ENCODE results near the gene SLC26A6. TPM values are rescaled to one million over a fixed set of nuclear protein-coding genes. Genes with fewer than 3 reads are reported as not detected.

SLC26A6 gene
- total RNA-seq, 4 donors from 2014 or later = 143 to 249 (median 194) TPM

DNA sequence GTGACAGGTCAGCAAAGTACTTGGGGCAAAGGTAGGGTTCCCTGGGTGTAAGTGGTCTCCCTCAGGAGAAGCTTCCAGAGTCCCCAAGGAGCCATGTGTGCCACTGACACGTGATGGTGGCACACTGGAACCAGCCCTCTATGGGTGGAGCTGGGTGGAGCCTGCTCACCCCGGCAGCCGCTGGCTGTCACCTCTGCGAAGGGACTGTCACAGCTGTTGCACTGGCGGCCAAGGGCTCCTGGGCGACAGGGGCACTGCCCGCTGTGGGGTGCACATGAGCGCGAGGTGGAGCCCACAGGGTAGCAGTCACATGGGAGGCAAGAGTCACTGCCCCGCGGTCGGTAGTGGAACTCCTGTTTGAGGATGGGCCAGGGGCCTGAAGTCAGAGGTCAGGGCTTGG is 15.5 kb upstream of the SLC26A6 start:
- DNase-seq = no peak
- TF ChIP-seq POLR2A (IDR thresholded peaks at IDR 0.05) (no peak), CTCF (IDR thresholded peaks at IDR 0.05) (no peak)
- no peaks in the 10 kb centered on the region for H3K27me3 ChIP-seq

GRCh38 chr3:48648188-48648850 is 13.1 kb upstream of the SLC26A6 start:
- no peak overlapping the region for H3K4me3 ChIP-seq
- H3K27me3 ChIP-seq = no peaks in the 10 kb centered on the region
- no peak overlapping the region for H3K27ac ChIP-seq
- no peaks in the 10 kb centered on the region for H3K9me3 ChIP-seq
- TF ChIP-seq CTCF (IDR thresholded peaks at IDR 0.05) = no peak
- no peak for TF ChIP-seq POLR2A (IDR thresholded peaks at IDR 0.05)
- DNase-seq = no peak
- H3K36me3 ChIP-seq = no peaks in the 10 kb centered on the region
- no peaks in the 10 kb centered on the region for H3K4me1 ChIP-seq

More for the DNA sequence above, 15.5 kb upstream of the SLC26A6 start:
- no peaks in the 10 kb centered on the region for H3K9me3 ChIP-seq
- no peak overlapping the region for H3K4me3 ChIP-seq
- H3K27ac ChIP-seq = no peak overlapping the region
- H3K36me3 ChIP-seq = no peaks in the 10 kb centered on the region
- peaks cover 0 to 5% (median 1%) of the 10 kb centered on the region in 4 donors for H3K4me1 ChIP-seq

GRCh38 chr3:48647714-48648113 is 12.5 kb upstream of the SLC26A6 start:
- no peak for DNase-seq
- Histone ChIP-seq H3K4me3 (no peak overlapping the region), H3K4me1 (no peaks in the 10 kb centered on the region), H3K9me3 (no peaks in the 10 kb centered on the region), H3K27me3 (no peaks in the 10 kb centered on the region), H3K36me3 (no peaks in the 10 kb centered on the region), H3K27ac (no peak overlapping the region)
- TF ChIP-seq CTCF (IDR thresholded peaks at IDR 0.05) = no peak
- no peak for TF ChIP-seq POLR2A (IDR thresholded peaks at IDR 0.05)

DNA sequence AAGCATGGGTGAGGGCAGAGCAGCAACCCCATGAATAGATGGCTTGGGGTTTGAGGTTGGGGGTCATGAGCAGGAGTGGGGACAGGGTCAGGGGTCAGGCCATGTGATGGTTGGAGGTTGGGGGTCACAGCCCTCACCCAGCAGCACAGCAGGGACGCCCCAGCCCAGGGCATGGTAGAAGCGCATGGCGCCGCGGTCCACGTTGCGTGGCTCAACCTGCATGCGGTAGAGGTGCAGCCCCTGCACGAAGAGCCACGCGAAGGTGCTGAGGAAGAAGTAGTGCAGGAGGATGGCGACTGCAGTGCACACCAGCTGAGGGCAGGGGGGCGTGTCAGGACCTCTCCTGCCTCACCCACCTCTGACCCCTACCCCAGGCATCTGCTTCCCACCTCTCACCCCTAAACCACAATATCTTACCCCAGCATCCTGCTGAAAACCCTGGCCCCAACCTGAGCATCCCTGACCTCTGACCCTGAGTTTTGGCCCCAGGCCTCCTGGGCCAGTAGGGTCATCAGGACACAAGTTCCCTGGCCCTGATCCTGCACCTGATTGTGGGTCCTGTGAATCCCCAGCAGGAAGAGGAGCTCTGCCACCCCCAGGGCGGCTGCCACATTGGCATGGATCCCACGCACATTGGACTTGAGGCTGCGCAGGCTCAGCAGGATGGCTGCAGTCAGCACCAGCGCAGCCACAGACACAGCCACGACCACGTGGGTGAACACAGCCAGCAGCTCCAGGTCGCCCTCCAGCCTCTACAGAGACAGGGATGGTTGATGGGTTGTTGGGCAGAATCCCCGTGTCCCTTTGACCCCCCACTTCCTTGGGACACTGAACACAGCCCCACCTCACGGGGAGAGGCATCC is 9.9 kb upstream of the SLC26A6 start:
- no peak overlapping the region for H3K27ac ChIP-seq
- H3K4me1 ChIP-seq = no peaks in the 10 kb centered on the region

DNA sequence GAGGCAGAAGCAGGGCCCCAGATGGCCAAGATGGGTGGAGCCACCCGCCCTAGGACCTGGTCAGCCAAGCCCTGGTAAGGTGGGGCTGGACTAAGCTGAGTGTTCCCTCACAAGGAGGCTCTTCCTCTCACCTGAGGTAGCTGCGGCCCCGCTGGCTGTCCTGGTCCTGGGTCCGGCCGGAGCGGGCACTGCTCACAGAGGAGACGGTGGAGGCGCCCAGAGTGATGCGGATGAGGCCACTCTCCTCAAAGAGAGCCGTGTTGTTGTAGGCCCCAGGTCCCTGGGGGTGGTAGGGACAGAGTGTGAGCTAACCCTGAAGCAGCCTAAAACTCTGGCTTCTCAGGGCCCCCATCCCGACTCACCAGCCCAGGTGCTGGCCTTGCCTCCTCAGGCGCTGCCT is 7.3 kb upstream of the SLC26A6 start:
- no peak overlapping the region for H3K4me3 ChIP-seq
- DNase-seq = no peak
- no peak for TF ChIP-seq CTCF (IDR thresholded peaks at IDR 0.05)
- TF ChIP-seq POLR2A (IDR thresholded peaks at IDR 0.05) = no peak
- no peaks in the 10 kb centered on the region for H3K36me3 ChIP-seq
- no peaks in the 10 kb centered on the region for H3K27me3 ChIP-seq
- no peak overlapping the region for H3K27ac ChIP-seq
- H3K9me3 ChIP-seq = no peaks in the 10 kb centered on the region
- H3K4me1 ChIP-seq = no peaks in the 10 kb centered on the region

More for the DNA sequence above, 9.9 kb upstream of the SLC26A6 start:
- Histone ChIP-seq H3K9me3 (no peaks in the 10 kb centered on the region), H3K36me3 (no peaks in the 10 kb centered on the region), H3K4me3 (no peak overlapping the region), H3K27me3 (no peaks in the 10 kb centered on the region)
- DNase-seq = no peak
- TF ChIP-seq POLR2A (IDR thresholded peaks at IDR 0.05) = no peak
- no peak for TF ChIP-seq CTCF (IDR thresholded peaks at IDR 0.05)

Data from Peyer's patch (tissue), 4 donors.